Hepatic stellate cell (primary cell): ENCODE results near the gene TOR2A.
"Not testable (repeated sequence)": the region's sequence is repeated elsewhere in the genome, so short reads cannot be mapped to it uniquely, and the experiment has no call there.

Source experiments
- DNase-seq: peaks from one replicate; pipeline ENCODE4 v3.0.0; 2011; ENCODE audit warnings: low spot score

TOR2A gene

GRCh38 chr9:127734747-127735529 is at the start of gene TOR2A:
Gene TOR2A (minus strand): TSS chr9:127735294. CDS start chr9:127735270, 24 bp downstream.
- peak; percentile 99 for DNase-seq

- no peak for DNase-seq
These were observed 48.3 kb upstream of the TOR2A start for GRCh38 chr9:127783111-127784008.

GRCh38 chr9:127781806-127782205 is 46.7 kb upstream of the TOR2A start:
- DNase-seq, result no peak

- DNase-seq, result not testable (repeated sequence)
These were observed 45.8 kb upstream of the TOR2A start for GRCh38 chr9:127780909-127781308.

GRCh38 chr9:127780126-127780885 is 45.2 kb upstream of the TOR2A start:
- no peak for DNase-seq

- DNase-seq, result no peak
These were observed 44.3 kb upstream of the TOR2A start for GRCh38 chr9:127779136-127779981.

- DNase-seq, result no peak
These were observed 43.4 kb upstream of the TOR2A start, which contains the start of gene SH2D3C for GRCh38 chr9:127778280-127779135. Gene SH2D3C (minus strand): TSS chr9:127778666. CDS start chr9:127778627, 39 bp downstream.

GRCh38 chr9:127777368-127777980 is 42.4 kb upstream of the TOR2A start:
- no peak for DNase-seq

- DNase-seq, result no peak
These were observed 41.8 kb upstream of the TOR2A start for GRCh38 chr9:127776924-127777289.

- DNase-seq, result no peak
These were observed 41.3 kb upstream of the TOR2A start for GRCh38 chr9:127776195-127776923.

GRCh38 chr9:127773981-127774380 is 38.9 kb upstream of the TOR2A start:
- DNase-seq, result no peak

- no peak for DNase-seq
These were observed 38.2 kb upstream of the TOR2A start for GRCh38 chr9:127773272-127773671.

GRCh38 chr9:127772603-127773002 is 37.5 kb upstream of the TOR2A start:
- DNase-seq, result no peak

- no peak for DNase-seq
These were observed 36.6 kb upstream of the TOR2A start for GRCh38 chr9:127771570-127772189.

GRCh38 chr9:127770905-127771569 is 35.9 kb upstream of the TOR2A start:
- peak; percentile 95 for DNase-seq

- no peak for DNase-seq
These were observed 35.5 kb upstream of the TOR2A start for GRCh38 chr9:127770583-127770904.

GRCh38 chr9:127769929-127770582 is 35.0 kb upstream of the TOR2A start:
- DNase-seq, result no peak

GRCh38 chr9:127769101-127769500 is 34.0 kb upstream of the TOR2A start:
- no peak for DNase-seq
